Activated T-helper 17 cell treated with anti-CD3 and anti-CD28 coated beads, Interleukin-2, amount 50 U/mL, for 72 hours (primary cell): ENCODE data around the gene RFLNA. TPM values are rescaled to one million over a fixed set of nuclear protein-coding genes. Genes with fewer than 3 reads are reported as not detected.
"Not testable (repeated sequence)": the region's sequence is repeated elsewhere in the genome, so short reads cannot be mapped to it uniquely, and the experiment has no call there.

ENCODE experiments used
- ATAC-seq: fragments of 150-1000 bp; cut with Tn5 transposase; replicated peaks from 2 replicates; pipeline ENCODE4 v1.10.0; 2021; ENCODE audit warnings: mild to moderate bottlenecking, moderate library complexity
- H3K27ac Mint-ChIP-seq: one replicate; pipeline ENCODE4 v1.8.0; 2022; ENCODE audit warnings: mixed read lengths
- H3K27me3 Mint-ChIP-seq: one replicate; pipeline ENCODE4 v1.8.0; 2022; ENCODE audit warnings: mixed read lengths
- H3K36me3 Mint-ChIP-seq: one replicate; pipeline ENCODE4 v1.8.0; 2022; ENCODE audit warnings: low read depth, mild to moderate bottlenecking, mixed read lengths
- H3K4me1 Mint-ChIP-seq: one replicate; pipeline ENCODE4 v1.8.0; 2022; ENCODE audit warnings: mixed read lengths
- H3K4me3 Mint-ChIP-seq: one replicate; pipeline ENCODE4 v1.8.0; 2022; ENCODE audit warnings: mild to moderate bottlenecking, mixed read lengths
- H3K9me3 Mint-ChIP-seq: one replicate; pipeline ENCODE4 v1.8.0; 2022; ENCODE audit warnings: mixed read lengths
- total RNA-seq, 2 donors: library from RNA; stranded (reverse); gene quantifications; one replicate each; pipeline ENCODE4 v1.2.3, GENCODE V29; 2022

RFLNA gene
- total RNA-seq, 2 donors from 2014 or later = not detected

- Mint-ChIP-seq H3K4me1 (no peaks in the 10 kb centered on the region), H3K36me3 (no peaks in the 10 kb centered on the region), H3K27ac (no peak overlapping the region), H3K27me3 (peaks cover 31% of the 10 kb centered on the region), H3K4me3 (no peak overlapping the region), H3K9me3 (no peaks in the 10 kb centered on the region)
- ATAC-seq = no peak
Observed at GRCh38 chr12:124295431-124296058, 652 bp downstream of the RFLNA start.

GRCh38 chr12:124296295-124296915, 1.5 kb downstream of the RFLNA start:
- ATAC-seq = no peak

GRCh38 chr12:124296916-124297351, 2.0 kb downstream of the RFLNA start:
- H3K4me1 Mint-ChIP-seq = no peaks in the 10 kb centered on the region
- H3K27ac Mint-ChIP-seq = no peak overlapping the region
- peaks cover 36% of the 10 kb centered on the region for H3K27me3 Mint-ChIP-seq
- H3K9me3 Mint-ChIP-seq = no peaks in the 10 kb centered on the region
- H3K36me3 Mint-ChIP-seq = no peaks in the 10 kb centered on the region
- H3K4me3 Mint-ChIP-seq = no peak overlapping the region
- ATAC-seq = no peak

More at GRCh38 chr12:124296295-124296915, 1.5 kb downstream of the RFLNA start:
- H3K4me1 Mint-ChIP-seq = no peaks in the 10 kb centered on the region
- H3K27me3 Mint-ChIP-seq = peaks cover 36% of the 10 kb centered on the region
- H3K4me3 Mint-ChIP-seq = no peak overlapping the region
- no peak overlapping the region for H3K27ac Mint-ChIP-seq
- H3K36me3 Mint-ChIP-seq = no peaks in the 10 kb centered on the region
- no peaks in the 10 kb centered on the region for H3K9me3 Mint-ChIP-seq

DNA sequence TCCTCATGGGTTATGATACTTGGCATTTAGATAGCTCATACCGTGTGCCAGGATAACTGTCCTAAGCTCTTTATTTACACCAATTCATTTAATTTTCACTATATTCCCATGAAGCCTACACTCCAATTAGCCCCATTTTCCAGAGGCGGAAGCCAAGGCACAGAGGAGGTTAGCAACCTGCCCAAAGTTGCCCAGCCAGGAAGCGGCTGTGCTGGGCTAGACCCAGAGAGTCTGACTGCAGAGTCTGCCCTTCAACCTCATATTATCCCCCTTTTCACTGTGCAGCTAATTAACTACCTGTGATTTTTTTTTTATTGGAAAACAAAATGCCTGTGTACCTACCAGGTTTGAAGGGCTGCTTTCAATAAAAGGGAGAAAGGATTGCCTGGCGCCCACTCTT, 2.5 kb downstream of the RFLNA start:
- no peak for ATAC-seq
- Mint-ChIP-seq H3K27ac (no peak overlapping the region), H3K4me1 (no peaks in the 10 kb centered on the region), H3K27me3 (peaks cover 36% of the 10 kb centered on the region), H3K9me3 (no peaks in the 10 kb centered on the region), H3K4me3 (no peak overlapping the region), H3K36me3 (no peaks in the 10 kb centered on the region)

DNA sequence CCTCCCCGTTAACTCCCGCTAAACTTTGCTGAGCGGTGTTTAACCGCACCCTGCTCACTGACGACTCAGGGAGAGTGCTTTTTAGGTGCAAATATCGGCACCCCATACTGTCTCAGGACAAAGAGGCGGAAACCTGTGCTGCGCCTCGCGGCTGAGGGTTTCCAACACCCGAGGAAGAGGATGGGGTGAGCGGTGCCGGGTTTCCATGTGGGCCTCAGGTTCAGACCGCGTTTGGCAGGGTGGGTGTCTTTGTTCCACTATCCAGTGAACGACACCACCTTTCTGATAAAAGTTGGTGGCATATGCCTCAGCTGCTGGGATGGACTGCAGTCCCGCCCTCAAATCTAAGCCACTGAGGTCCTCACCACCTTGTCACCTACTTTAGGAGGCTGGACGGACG, 3.0 kb downstream of the RFLNA start:
- Mint-ChIP-seq H3K36me3 (no peaks in the 10 kb centered on the region), H3K9me3 (no peaks in the 10 kb centered on the region), H3K27ac (no peak overlapping the region), H3K4me3 (no peak overlapping the region), H3K27me3 (peaks cover 36% of the 10 kb centered on the region), H3K4me1 (no peaks in the 10 kb centered on the region)
- no peak for ATAC-seq

- H3K4me1 Mint-ChIP-seq = no peaks in the 10 kb centered on the region
- H3K27ac Mint-ChIP-seq = no peak overlapping the region
- no peak overlapping the region for H3K4me3 Mint-ChIP-seq
- no peaks in the 10 kb centered on the region for H3K36me3 Mint-ChIP-seq
- no peak for ATAC-seq
- H3K9me3 Mint-ChIP-seq = no peaks in the 10 kb centered on the region
- peaks cover 33% of the 10 kb centered on the region for H3K27me3 Mint-ChIP-seq
Observed at GRCh38 chr12:124298685-124299410, 4.0 kb downstream of the RFLNA start.

- Mint-ChIP-seq H3K27ac (no peak overlapping the region), H3K27me3 (peaks cover 24% of the 10 kb centered on the region), H3K9me3 (no peaks in the 10 kb centered on the region), H3K4me3 (no peak overlapping the region), H3K36me3 (no peaks in the 10 kb centered on the region), H3K4me1 (no peaks in the 10 kb centered on the region)
- ATAC-seq = no peak
Observed at GRCh38 chr12:124299628-124300388, 4.9 kb downstream of the RFLNA start.

- not testable (repeated sequence) for H3K4me1 Mint-ChIP-seq, H3K36me3 Mint-ChIP-seq, H3K27ac Mint-ChIP-seq, ATAC-seq, H3K4me3 Mint-ChIP-seq, H3K9me3 Mint-ChIP-seq
- H3K27me3 Mint-ChIP-seq = peaks cover 24% of the 10 kb centered on the region
Observed at GRCh38 chr12:124300657-124301056, 5.8 kb downstream of the RFLNA start.

DNA sequence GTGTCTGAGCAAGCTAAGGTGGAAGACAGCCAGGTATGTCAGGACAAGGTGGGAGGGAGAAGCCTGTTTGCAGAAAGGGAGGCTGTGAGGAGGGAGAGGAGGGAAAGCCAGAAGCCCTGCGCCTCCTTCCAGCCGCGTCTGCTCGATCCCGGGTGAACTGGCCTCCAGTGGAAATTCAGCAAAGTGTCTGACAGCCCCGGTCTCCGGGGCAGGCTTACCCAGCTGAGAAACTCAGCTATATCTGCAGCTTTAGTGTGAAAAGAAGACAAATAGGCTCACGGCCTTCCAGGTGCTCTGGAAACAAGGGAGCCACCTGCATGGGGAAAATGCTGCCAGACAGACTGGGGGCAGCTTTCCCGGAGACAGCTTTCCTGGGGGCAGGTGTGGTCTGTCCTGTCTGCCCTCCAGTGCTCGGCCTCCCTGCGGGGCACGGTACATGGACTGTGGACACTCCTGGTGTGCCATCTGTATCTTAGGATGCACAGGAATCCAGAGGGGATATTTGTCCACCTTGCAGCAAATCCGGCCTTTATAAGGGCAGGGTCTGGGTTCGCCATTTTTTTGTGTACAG, 6.3 kb downstream of the RFLNA start:
- no peak for ATAC-seq
- H3K4me3 Mint-ChIP-seq = no peak overlapping the region
- H3K27ac Mint-ChIP-seq = no peak overlapping the region

GRCh38 chr12:124302241-124302806, 7.4 kb downstream of the RFLNA start:
- Mint-ChIP-seq H3K4me3 (no peak overlapping the region), H3K27me3 (peaks cover 15% of the 10 kb centered on the region), H3K9me3 (no peaks in the 10 kb centered on the region), H3K27ac (no peak overlapping the region), H3K4me1 (no peaks in the 10 kb centered on the region), H3K36me3 (no peaks in the 10 kb centered on the region)
- ATAC-seq = no peak

More for the DNA sequence above, 6.3 kb downstream of the RFLNA start:
- Mint-ChIP-seq H3K4me1 (no peaks in the 10 kb centered on the region), H3K27me3 (peaks cover 24% of the 10 kb centered on the region), H3K36me3 (no peaks in the 10 kb centered on the region), H3K9me3 (no peaks in the 10 kb centered on the region)

DNA sequence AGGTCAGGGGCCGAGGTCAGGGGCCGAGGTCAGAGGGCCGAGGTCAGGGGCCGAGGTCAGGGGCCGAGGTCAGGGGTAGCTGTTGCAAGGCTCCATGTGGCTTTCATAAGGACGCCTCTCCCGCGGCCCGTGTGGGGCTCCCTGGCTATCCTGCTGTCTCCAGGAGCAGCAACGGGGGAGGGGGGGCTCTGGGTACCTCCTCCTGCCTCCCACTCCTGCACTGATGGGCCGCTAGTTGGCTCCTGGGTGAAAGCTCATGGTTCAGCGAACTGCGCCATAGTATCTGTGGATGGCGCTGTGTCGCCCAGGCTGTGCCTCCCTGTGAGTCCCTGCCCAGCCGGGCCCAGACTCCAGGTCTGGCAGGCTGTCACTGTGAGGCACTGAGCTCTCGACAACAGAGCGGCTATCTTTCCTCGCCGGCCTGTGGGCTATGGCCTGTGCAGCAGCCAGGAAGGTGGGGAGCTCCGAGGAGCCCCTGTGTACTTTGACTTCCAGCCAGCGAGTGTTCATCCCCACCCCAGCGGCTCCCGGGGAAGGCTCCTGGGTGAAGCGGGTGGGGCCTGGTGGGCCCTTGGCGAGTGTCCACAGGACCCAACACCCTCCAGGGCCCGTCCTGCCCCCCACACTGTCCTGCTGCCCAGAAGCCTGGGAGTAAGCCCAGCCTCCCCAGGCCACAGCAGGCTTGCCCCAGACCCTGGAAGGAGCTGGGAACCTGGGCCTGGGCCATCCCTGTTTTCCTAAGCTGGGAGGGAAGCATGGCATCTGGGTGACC, 8.1 kb downstream of the RFLNA start:
- Mint-ChIP-seq H3K27me3 (peaks cover 13% of the 10 kb centered on the region), H3K4me3 (no peak overlapping the region), H3K36me3 (no peaks in the 10 kb centered on the region), H3K9me3 (no peaks in the 10 kb centered on the region), H3K27ac (no peak overlapping the region), H3K4me1 (no peaks in the 10 kb centered on the region)
- ATAC-seq = no peak

DNA sequence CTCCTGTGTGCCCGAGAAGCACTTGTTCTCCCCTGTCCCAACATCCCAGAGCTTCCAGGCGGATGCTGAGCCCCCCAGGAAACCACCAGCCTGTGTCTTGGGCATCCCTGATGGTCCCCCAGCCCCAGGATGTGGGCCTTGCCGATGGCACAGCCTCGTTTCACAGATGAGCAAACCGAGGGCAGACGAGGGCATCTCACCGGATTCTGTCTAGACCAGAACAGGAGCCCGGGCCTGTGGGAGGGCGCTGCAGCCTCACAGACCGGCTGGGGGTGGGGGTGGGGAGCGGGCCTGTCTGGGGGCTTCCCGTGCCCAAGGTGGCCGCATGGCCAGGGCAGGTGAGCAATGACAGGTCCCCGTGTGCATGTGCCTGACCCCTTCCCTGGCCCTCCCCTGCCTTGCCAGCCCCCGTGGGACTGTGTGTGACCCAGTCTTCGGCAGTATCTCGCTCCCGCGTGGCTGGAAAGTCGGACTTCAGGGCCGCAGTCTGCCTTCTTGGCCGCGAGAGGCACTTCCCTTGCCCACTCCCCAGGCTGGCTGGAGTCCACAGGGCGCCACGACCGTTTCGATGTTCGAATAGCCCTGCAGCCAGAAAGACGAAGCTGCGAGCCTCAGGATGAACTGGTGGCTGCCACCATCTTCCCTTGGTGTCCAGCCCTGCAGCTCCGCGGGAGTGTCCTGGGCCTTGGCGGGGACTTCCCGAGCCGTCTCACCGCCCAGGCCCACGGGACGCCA, 8.9 kb downstream of the RFLNA start:
- Mint-ChIP-seq H3K9me3 (no peaks in the 10 kb centered on the region), H3K4me1 (no peaks in the 10 kb centered on the region), H3K27me3 (peaks cover 8% of the 10 kb centered on the region), H3K27ac (no peak overlapping the region), H3K36me3 (no peaks in the 10 kb centered on the region), H3K4me3 (no peak overlapping the region)
- ATAC-seq = no peak

DNA sequence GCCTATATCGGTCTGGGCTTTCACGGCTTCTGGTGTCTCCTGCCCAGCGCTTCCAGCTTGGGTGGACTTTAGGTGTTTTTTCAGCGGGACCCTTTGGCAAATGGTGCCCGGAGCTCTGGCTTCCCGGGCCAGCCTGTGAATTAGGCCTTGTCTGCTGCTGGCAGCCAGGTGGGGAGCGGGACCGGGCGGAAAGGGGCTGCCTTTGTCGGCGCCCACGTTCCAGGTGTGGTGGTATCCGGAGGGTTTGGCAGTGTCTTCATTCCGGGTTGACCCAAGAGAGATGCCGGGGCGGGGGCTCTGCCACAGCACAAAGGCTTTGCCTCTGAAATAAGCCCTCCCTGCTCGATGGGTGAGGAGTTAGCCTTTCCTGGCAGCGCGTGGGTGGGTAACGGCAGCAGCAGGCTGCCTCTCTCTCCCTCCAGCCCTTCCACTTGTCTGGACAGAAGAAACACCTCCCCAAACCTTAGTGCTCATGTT, 9.5 kb downstream of the RFLNA start:
- Mint-ChIP-seq H3K4me1 (no peaks in the 10 kb centered on the region), H3K27ac (no peak overlapping the region), H3K9me3 (no peaks in the 10 kb centered on the region), H3K36me3 (no peaks in the 10 kb centered on the region), H3K4me3 (no peak overlapping the region), H3K27me3 (peaks cover 8% of the 10 kb centered on the region)
- ATAC-seq = no peak
